ENCODE measurements around the gene CLASP1.

Gene CLASP1

DNA sequence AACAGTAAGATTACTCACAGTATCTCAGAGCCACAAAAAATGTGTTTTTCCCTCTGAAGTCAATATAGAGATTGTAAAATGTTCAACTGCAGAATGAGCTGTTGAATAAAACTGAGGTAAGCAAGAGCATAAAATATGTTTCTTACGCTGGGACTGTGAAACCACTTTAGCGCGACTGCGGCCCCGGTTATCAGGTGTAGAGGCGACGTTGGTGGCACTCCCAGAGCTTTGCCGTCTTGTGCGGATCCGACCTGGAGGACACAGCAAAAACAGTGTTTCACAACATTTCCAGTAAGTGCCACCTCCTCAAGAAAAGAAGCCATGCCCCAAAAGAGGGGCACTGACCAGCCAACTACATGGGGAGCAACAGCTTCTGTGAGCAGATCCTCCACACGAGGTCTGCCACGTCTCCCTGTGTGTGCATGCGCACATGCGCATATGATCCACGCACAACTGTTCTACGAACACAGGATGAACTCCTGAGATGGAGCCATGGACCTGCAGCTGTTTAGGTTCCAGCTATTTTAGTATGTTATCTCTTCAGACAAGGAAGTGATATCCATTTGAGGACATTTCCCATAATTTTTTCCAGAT lies 219.2 kb downstream of the CLASP1 start:
- CTCF ChIA-PET = interaction anchor here (1.0 to 2.2 kb wide), 3 partner anchors 18 to 28 kb away, joined by 3 to 10 read pairs (median 9); no protein-coding TSS in a partner anchor

DNA sequence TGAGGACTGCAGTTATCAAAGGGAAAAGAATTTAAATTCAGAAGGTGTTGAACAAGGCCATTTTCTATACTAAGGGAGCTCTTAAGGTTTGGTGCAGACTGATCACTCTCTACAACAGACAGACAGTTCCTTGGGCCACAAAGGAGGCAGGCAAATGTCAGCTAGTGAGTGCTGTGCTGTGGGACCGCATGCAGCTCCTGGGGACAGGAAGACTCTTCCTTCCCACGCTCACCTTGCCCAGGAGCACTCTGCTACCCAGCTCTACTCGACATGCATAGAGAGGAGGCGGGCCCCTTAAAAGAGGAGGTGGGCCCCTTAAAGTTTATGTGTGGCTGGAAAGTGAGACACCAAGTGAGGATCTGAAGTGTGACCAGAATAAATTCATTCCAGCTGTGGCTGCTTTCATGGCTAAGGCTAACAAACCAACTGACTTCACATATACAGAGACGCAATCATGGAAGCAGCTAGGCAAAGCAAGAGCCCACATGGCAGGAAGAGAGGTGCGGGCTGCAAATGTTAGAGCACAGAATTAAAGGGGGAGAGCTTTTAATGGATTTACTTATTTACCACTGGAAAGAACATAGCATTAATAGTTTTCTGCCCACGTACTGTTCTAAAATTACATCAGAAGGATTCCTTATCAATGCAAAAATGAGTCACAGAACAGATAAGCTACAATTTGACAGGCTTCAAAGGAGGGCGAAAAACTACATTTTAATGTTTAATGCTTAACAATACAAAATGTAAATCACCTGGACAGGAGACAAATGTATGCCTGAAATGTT lies 220.0 kb downstream of the CLASP1 start:
- POLR2A ChIA-PET = interaction anchor here (1.0 kb wide), 1 partner anchor 102 kb away, joined by 3 read pairs; the partner anchor contains the start of gene RNU4ATAC
- CTCF ChIA-PET = interaction anchor here (2.2 kb wide), 1 partner anchor 27 kb away, joined by 10 read pairs; no protein-coding TSS in a partner anchor
- no peak overlapping the region for H3K4me3 ChIP-seq (ENCODE audit: low read depth, low read length)

More for the DNA sequence above, 219.2 kb downstream of the CLASP1 start:
- DNase-seq (ENCODE audit: low read depth, low spot score) = no peak
- no peak overlapping the region for H3K4me3 ChIP-seq (ENCODE audit: low read depth, low read length)
- POLR2A ChIA-PET = interaction anchor here (1.0 kb wide), 1 partner anchor 101 kb away, joined by 3 read pairs; the partner anchor contains the start of gene RNU4ATAC
- TF ChIP-seq, protein P1, sequence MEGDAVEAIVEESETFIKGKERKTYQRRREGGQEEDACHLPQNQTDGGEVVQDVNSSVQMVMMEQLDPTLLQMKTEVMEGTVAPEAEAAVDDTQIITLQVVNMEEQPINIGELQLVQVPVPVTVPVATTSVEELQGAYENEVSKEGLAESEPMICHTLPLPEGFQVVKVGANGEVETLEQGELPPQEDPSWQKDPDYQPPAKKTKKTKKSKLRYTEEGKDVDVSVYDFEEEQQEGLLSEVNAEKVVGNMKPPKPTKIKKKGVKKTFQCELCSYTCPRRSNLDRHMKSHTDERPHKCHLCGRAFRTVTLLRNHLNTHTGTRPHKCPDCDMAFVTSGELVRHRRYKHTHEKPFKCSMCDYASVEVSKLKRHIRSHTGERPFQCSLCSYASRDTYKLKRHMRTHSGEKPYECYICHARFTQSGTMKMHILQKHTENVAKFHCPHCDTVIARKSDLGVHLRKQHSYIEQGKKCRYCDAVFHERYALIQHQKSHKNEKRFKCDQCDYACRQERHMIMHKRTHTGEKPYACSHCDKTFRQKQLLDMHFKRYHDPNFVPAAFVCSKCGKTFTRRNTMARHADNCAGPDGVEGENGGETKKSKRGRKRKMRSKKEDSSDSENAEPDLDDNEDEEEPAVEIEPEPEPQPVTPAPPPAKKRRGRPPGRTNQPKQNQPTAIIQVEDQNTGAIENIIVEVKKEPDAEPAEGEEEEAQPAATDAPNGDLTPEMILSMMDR (IDR thresholded peaks at IDR 0.05; ENCODE audit: insufficient read depth, low read length, missing control alignments) = no peak

DNA sequence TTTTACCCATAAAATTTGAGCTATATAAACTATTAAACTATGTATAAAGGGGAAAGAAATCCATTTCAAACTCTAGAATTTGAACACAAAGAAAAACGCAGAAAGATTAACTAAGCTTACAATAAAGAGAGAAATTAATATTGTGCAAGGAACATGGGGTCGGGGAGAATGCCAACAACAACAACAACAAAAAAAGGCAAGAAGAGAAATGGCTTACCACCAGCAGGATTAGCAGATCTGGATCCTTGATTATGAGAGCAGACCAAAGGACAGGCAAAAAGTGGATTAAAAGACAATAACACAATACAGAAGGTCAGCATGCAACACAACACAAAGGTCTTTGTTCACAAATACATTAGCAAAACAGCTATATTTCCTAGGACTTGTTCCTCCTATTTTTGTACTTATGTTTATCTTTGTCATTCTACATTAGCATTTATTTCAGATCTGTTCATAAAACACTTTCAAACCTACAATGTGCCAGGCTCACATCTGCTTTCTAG lies 222.0 kb downstream of the CLASP1 start:
- no peak overlapping the region for H3K4me3 ChIP-seq (ENCODE audit: low read depth, low read length)
- ChIA-PET POLR2A (interaction anchor here (0.6 kb wide), 1 partner anchor 125 kb away, joined by 3 read pairs; no protein-coding TSS in a partner anchor), CTCF (interaction anchor here (0.6 to 1.5 kb wide), 2 partner anchors 17 to 25 kb away, joined by 3 read pairs; no protein-coding TSS in a partner anchor)
- DNase-seq (ENCODE audit: low read depth, low spot score) = no peak
- TF ChIP-seq, protein P1 (IDR thresholded peaks at IDR 0.05; ENCODE audit: insufficient read depth, low read length, missing control alignments) = no peak

More for the DNA sequence above, 220.0 kb downstream of the CLASP1 start:
- TF ChIP-seq, protein P1 (IDR thresholded peaks at IDR 0.05; ENCODE audit: insufficient read depth, low read length, missing control alignments) = no peak
- no peak for DNase-seq (ENCODE audit: low read depth, low spot score)

DNA sequence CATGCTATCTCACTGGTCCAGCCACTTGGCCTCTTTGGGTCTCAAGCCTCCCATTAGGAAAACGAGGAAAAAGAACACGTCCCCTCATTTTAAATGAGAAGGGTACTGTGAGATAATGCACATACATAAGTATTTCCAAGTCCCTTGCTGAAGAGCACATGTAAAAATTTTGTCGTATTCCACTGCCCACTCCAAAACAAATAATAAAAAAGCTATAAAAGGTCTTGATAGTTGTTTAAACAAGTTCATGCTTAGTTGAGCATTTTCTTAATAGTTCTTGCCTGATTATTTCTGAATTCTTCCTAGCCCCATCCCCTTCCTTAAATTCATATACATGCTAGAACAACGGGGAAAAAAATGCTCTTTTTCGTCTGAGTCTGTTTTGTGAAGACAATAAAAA lies 228.8 kb downstream of the CLASP1 start:
- no peak overlapping the region for H3K4me3 ChIP-seq (ENCODE audit: low read depth, low read length)
- TF ChIP-seq, protein P1 (IDR thresholded peaks at IDR 0.05; ENCODE audit: insufficient read depth, low read length, missing control alignments) = no peak
- POLR2A ChIA-PET = interaction anchor here (0.9 kb wide), 1 partner anchor 11 kb away, joined by 3 read pairs; no protein-coding TSS in a partner anchor
- no peak for DNase-seq (ENCODE audit: low read depth, low spot score)
- CTCF ChIA-PET = interaction anchor here (1.5 to 2.5 kb wide), 4 partner anchors 10 to 18 kb away, joined by 4 to 11 read pairs (median 6); no protein-coding TSS in a partner anchor

DNA sequence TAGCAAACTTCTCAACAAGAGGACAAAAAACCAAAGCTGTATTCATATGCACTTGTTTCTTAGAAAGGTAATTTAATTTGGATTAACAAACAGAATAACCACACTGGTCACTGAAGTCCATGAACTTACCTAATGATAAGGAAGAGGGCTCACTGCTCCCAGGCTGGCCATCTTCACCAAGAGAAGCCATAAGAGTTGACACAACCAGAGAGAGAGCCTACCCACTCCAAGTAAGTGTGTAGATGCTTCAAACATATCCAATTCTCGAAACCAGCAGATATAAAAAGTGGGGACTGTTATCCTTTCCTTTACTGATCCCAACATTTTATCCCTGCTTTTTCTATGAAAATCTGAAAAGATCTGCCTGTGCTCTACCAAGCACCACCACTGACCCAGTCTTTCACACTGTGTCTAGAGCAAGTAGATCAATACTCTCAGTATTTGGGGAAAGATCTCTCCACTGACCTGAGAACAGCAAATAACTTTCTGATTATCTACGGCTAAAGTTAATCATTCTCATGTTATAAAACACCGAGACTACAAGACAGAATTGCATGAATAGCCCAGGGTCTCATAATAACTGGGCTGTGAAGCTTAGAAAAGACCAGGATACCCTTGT lies 230.1 kb downstream of the CLASP1 start:
- ChIA-PET CTCF (interaction anchor here (1.6 to 2.5 kb wide), 3 partner anchors 9 to 17 kb away, joined by 5 to 11 read pairs (median 7); no protein-coding TSS in a partner anchor), POLR2A (no interaction called here)
- TF ChIP-seq, protein P1 (IDR thresholded peaks at IDR 0.05; ENCODE audit: insufficient read depth, low read length, missing control alignments) = no peak
- DNase-seq (ENCODE audit: low read depth, low spot score) = no peak
- H3K4me3 ChIP-seq (ENCODE audit: low read depth, low read length) = no peak overlapping the region
